ENCODE data around the gene PSMD14. TPM values are rescaled to one million over a fixed set of nuclear protein-coding genes. Genes with fewer than 3 reads are reported as not detected.

The PSMD14 gene
- total RNA-seq, 1 experiment from 2014 or later, result 93.7 TPM

DNA sequence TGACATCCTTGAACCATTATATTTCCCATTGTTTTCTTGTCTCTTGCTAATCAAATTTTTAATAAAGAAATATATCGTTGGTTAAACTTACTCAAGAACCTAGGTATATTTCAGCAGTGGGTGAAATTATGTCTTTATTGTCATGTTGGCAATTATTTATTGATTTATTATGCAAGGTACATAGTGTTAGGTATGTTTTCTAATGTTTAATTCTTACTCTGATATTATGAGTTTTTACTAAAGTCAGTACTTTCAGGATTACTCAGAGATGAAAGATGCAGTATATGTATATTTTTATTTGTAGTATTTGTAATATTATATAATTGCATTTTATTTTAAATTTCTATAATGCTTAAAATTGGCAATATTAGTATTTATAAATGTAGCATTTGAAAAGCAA, 46.9 kb downstream of the PSMD14 start:
- Histone ChIP-seq H3K36me3 (ENCODE audit: control insufficient read depth, insufficient read depth, low read length) (no peaks in the 10 kb centered on the region; the same call in 1 of the 2 replicates), H3K9me3 (ENCODE audit: control insufficient read depth, insufficient read depth, low read depth, low read length) (no peaks in the 10 kb centered on the region), H3K4me1 (ENCODE audit: control insufficient read depth, insufficient read depth, low read length) (peaks cover 18% of the 10 kb centered on the region), H3K27me3 (ENCODE audit: control insufficient read depth, insufficient read depth, low read length) (no peaks in the 10 kb centered on the region), H3K4me3 (ENCODE audit: low read depth in 2 of 2, low read length in 2 of 2) (no peak overlapping the region), H3K27ac (ENCODE audit: low read length) (no peak overlapping the region)
- TF ChIP-seq SIN3A (IDR thresholded peaks at IDR 0.05; ENCODE audit: borderline replicate concordance, insufficient read depth, low read depth, low read length) (no peak), TCF7L2 (IDR thresholded peaks at IDR 0.05; ENCODE audit: low read depth, low read length) (no peak), POLR2AphosphoS5 (IDR thresholded peaks at IDR 0.05; ENCODE audit: low read depth, low read length) (no peak)
- TF ChIP-seq, protein P1, sequence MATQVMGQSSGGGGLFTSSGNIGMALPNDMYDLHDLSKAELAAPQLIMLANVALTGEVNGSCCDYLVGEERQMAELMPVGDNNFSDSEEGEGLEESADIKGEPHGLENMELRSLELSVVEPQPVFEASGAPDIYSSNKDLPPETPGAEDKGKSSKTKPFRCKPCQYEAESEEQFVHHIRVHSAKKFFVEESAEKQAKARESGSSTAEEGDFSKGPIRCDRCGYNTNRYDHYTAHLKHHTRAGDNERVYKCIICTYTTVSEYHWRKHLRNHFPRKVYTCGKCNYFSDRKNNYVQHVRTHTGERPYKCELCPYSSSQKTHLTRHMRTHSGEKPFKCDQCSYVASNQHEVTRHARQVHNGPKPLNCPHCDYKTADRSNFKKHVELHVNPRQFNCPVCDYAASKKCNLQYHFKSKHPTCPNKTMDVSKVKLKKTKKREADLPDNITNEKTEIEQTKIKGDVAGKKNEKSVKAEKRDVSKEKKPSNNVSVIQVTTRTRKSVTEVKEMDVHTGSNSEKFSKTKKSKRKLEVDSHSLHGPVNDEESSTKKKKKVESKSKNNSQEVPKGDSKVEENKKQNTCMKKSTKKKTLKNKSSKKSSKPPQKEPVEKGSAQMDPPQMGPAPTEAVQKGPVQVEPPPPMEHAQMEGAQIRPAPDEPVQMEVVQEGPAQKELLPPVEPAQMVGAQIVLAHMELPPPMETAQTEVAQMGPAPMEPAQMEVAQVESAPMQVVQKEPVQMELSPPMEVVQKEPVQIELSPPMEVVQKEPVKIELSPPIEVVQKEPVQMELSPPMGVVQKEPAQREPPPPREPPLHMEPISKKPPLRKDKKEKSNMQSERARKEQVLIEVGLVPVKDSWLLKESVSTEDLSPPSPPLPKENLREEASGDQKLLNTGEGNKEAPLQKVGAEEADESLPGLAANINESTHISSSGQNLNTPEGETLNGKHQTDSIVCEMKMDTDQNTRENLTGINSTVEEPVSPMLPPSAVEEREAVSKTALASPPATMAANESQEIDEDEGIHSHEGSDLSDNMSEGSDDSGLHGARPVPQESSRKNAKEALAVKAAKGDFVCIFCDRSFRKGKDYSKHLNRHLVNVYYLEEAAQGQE (IDR thresholded peaks at IDR 0.05; ENCODE audit: insufficient read depth in 1 of 2, low read depth in 2 of 2, low read length in 1 of 2), result no peak
- TF ChIP-seq, protein P2, sequence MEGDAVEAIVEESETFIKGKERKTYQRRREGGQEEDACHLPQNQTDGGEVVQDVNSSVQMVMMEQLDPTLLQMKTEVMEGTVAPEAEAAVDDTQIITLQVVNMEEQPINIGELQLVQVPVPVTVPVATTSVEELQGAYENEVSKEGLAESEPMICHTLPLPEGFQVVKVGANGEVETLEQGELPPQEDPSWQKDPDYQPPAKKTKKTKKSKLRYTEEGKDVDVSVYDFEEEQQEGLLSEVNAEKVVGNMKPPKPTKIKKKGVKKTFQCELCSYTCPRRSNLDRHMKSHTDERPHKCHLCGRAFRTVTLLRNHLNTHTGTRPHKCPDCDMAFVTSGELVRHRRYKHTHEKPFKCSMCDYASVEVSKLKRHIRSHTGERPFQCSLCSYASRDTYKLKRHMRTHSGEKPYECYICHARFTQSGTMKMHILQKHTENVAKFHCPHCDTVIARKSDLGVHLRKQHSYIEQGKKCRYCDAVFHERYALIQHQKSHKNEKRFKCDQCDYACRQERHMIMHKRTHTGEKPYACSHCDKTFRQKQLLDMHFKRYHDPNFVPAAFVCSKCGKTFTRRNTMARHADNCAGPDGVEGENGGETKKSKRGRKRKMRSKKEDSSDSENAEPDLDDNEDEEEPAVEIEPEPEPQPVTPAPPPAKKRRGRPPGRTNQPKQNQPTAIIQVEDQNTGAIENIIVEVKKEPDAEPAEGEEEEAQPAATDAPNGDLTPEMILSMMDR (IDR thresholded peaks at IDR 0.05), result no peak
- no peak for ATAC-seq
- CTCF ChIA-PET, result no interaction called here
- no TSS peak for BruUV-seq (replicated peaks)
- POLR2A ChIA-PET, result no interaction called here
- no peak for DNase-seq (ENCODE audit: low read depth, low spot score)
- in situ Hi-C loops (cut with HindIII; ENCODE audit: low pct_unique_long_range_greater_than_20kb, low sequenced_read_pairs), result no loop called here
- intact Hi-C loops (cut with micrococcal nuclease; ENCODE audit: unreplicated experiment), result no loop called here

DNA sequence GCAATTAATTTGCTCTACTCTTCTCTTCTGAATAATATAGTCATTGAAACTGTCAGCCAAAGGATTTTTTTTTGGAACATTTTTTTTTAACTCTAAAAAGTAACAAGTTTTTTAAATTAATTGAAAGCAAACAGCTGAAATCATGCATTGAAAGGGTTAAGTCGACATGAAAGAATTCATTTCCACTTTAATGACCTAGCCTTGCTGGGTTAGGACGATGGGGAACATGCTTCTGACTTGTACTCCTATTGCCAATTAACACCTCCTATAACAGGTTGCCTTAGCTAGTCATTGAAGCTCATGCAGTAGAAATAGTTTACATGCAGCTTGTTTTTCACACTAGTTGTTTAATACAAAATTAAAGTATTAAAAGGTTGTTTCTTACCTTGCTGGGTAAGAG, 47.8 kb downstream of the PSMD14 start:
- H3K4me1 ChIP-seq (ENCODE audit: control insufficient read depth, insufficient read depth, low read length), result peaks cover 18% of the 10 kb centered on the region
- no peak overlapping the region for H3K27ac ChIP-seq (ENCODE audit: low read length)
- POLR2A ChIA-PET, result no interaction called here
- no peak for ATAC-seq
- CTCF ChIA-PET, result no interaction called here
- no peaks in the 10 kb centered on the region for H3K9me3 ChIP-seq (ENCODE audit: control insufficient read depth, insufficient read depth, low read depth, low read length)
- intact Hi-C loops (cut with micrococcal nuclease; ENCODE audit: unreplicated experiment), result no loop called here
- TF ChIP-seq POLR2AphosphoS5 (IDR thresholded peaks at IDR 0.05; ENCODE audit: low read depth, low read length) (no peak), SIN3A (IDR thresholded peaks at IDR 0.05; ENCODE audit: borderline replicate concordance, insufficient read depth, low read depth, low read length) (no peak), TCF7L2 (IDR thresholded peaks at IDR 0.05; ENCODE audit: low read depth, low read length) (no peak)
- TF ChIP-seq, protein P1 (IDR thresholded peaks at IDR 0.05; ENCODE audit: insufficient read depth in 1 of 2, low read depth in 2 of 2, low read length in 1 of 2), result no peak
- TF ChIP-seq, protein P2 (IDR thresholded peaks at IDR 0.05), result no peak
- H3K36me3 ChIP-seq (ENCODE audit: control insufficient read depth, insufficient read depth, low read length), result no peaks in the 10 kb centered on the region; the same call in 1 of the 2 replicates
- BruUV-seq (replicated peaks), result no TSS peak
- in situ Hi-C loops (cut with HindIII; ENCODE audit: low pct_unique_long_range_greater_than_20kb, low sequenced_read_pairs), result no loop called here
- no peaks in the 10 kb centered on the region for H3K27me3 ChIP-seq (ENCODE audit: control insufficient read depth, insufficient read depth, low read length)
- no peak for DNase-seq (ENCODE audit: low read depth, low spot score)
- no peak overlapping the region for H3K4me3 ChIP-seq (ENCODE audit: low read depth in 2 of 2, low read length in 2 of 2)

All from Panc1 (cell line).